ENCODE data around the gene DNM2.
A peak's percentile ranks its signal among the peaks of the same experiment; 100 is the strongest.

DNM2 gene

DNA sequence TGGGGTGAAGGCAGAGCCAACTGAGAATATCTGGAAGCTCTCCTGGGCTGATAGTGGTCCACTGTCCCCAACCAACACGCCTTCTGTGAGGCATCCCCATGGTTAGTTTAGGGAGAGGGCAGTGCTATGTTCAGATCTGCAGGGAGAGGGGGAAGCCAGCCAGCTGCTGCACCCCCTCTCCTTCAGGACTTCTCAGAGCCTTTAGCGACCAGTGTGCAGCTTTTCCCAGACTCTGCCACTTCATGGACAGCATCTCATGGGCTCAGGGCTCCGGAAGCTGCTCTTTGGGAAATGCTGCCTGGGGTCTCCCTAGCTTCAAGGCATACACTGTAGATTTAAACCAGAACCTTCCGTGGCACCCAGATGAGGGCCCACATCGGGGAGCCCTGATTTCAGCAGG lies 84.6 kb downstream of the DNM2 start:
- Histone ChIP-seq H3K27me3 (replicated peaks) (no peaks in the 10 kb centered on the region), H3K4me3 (ENCODE audit: low read depth, low read length) (no peak overlapping the region), H3K36me3 (replicated peaks) (peaks cover 58% of the 10 kb centered on the region), H3K27ac (no peak overlapping the region)
- TF ChIP-seq, protein P1, sequence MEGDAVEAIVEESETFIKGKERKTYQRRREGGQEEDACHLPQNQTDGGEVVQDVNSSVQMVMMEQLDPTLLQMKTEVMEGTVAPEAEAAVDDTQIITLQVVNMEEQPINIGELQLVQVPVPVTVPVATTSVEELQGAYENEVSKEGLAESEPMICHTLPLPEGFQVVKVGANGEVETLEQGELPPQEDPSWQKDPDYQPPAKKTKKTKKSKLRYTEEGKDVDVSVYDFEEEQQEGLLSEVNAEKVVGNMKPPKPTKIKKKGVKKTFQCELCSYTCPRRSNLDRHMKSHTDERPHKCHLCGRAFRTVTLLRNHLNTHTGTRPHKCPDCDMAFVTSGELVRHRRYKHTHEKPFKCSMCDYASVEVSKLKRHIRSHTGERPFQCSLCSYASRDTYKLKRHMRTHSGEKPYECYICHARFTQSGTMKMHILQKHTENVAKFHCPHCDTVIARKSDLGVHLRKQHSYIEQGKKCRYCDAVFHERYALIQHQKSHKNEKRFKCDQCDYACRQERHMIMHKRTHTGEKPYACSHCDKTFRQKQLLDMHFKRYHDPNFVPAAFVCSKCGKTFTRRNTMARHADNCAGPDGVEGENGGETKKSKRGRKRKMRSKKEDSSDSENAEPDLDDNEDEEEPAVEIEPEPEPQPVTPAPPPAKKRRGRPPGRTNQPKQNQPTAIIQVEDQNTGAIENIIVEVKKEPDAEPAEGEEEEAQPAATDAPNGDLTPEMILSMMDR (IDR thresholded peaks at IDR 0.05; ENCODE audit: low read depth, low read length, missing control alignments), result no peak
- in situ Hi-C loops (cut with HindIII; ENCODE audit: low pct_ligation_motif_present, low sequenced_read_pairs), result no loop called here
- no peak for DNase-seq

DNA sequence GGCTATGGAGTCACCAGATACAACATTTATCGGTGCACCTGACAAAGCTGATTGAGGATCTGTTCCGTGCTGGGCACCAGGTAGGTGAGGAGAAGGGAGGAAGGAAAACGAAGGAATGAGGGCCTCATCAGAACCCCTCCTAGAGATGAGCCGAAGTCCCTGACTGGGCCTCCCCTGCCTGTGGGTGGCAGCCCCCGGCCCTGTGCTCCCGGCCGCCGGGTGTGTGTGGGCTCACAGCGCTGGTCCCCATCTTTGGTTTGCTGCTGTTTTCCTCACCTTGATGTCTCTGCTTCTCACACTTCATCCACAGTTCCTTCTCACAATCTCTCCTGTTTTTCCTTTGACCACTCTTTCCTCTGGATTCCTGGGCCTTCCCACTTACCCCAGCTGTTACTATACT lies 85.4 kb downstream of the DNM2 start:
- TF ChIP-seq, protein P1 (IDR thresholded peaks at IDR 0.05; ENCODE audit: low read depth, low read length, missing control alignments), result no peak
- Histone ChIP-seq H3K27ac (no peak overlapping the region), H3K27me3 (replicated peaks) (no peaks in the 10 kb centered on the region), H3K4me3 (ENCODE audit: low read depth, low read length) (no peak overlapping the region), H3K36me3 (replicated peaks) (peaks cover 50% of the 10 kb centered on the region)
- no peak for DNase-seq
- in situ Hi-C loops (cut with HindIII; ENCODE audit: low pct_ligation_motif_present, low sequenced_read_pairs), result no loop called here

DNA sequence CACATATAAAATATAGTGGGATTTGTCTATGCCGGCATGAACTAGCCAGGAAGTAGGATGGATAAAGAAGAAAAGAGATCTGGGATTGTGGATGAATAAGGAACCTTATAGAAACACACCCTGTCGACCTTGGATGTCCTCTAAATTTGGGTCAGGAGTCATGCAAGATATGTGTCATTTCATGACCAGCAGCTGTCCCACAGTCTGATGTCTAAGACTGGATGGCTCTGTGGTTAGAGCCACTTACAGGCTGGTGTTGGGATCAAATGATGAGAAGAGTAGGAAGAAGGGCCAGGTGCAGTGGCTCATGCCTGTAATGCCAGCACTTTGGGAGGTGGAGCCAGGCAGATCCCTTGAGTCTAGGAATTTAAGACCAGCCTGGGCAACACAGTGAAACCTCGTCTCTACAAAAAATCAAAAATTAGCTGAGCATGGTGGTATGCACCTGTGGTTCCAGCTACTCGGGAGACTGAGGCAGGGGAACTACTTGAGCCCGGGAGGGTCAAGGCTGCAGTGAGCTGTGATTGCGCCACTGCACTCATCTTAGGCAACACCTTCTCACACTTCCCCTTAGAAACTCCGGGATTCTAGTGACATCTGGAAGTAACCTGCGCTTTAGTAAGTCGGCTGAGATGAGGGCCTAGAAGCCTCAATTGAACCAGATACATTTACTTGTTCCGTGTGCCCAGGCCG lies 87.3 kb downstream of the DNM2 start:
- peaks cover 58% of the 10 kb centered on the region for H3K36me3 ChIP-seq (replicated peaks)
- in situ Hi-C loops (cut with HindIII; ENCODE audit: low pct_ligation_motif_present, low sequenced_read_pairs), result no loop called here
- TF ChIP-seq, protein P1 (IDR thresholded peaks at IDR 0.05; ENCODE audit: low read depth, low read length, missing control alignments), result no peak
- H3K27me3 ChIP-seq (replicated peaks), result no peaks in the 10 kb centered on the region
- H3K4me3 ChIP-seq (ENCODE audit: low read depth, low read length), result no peak overlapping the region
- no peak overlapping the region for H3K27ac ChIP-seq
- DNase-seq, result no peak

DNA sequence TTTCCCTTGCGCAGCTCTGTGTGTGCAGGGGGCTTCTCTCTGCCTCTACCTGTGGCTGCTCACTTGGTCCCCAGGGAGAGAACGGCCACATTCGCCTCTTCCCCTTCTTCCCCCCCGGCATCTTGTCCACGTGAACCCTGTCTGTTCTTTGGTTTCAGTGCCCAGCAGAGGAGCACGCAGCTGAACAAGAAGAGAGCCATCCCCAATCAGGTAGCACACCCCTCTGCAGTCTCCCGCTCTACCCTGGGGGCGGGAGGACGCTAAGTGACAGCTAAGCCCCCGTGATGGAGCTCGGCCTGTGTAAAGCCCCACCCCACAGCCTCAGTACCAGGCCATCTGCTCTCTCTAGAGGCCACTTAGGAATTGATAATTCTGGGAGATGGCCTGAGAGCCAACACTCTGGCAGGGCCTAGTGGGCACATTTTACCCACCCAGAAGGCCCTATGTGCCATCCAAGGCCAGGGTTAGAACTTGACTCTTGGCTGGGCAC lies 87.9 kb downstream of the DNM2 start:
- no peak for DNase-seq
- TF ChIP-seq, protein P1 (IDR thresholded peaks at IDR 0.05; ENCODE audit: low read depth, low read length, missing control alignments), result no peak
- no peak overlapping the region for H3K4me3 ChIP-seq (ENCODE audit: low read depth, low read length)
- H3K27me3 ChIP-seq (replicated peaks), result no peaks in the 10 kb centered on the region
- no peak overlapping the region for H3K27ac ChIP-seq
- in situ Hi-C loops (cut with HindIII; ENCODE audit: low pct_ligation_motif_present, low sequenced_read_pairs), result no loop called here
- peaks cover 61% of the 10 kb centered on the region for H3K36me3 ChIP-seq (replicated peaks)

DNA sequence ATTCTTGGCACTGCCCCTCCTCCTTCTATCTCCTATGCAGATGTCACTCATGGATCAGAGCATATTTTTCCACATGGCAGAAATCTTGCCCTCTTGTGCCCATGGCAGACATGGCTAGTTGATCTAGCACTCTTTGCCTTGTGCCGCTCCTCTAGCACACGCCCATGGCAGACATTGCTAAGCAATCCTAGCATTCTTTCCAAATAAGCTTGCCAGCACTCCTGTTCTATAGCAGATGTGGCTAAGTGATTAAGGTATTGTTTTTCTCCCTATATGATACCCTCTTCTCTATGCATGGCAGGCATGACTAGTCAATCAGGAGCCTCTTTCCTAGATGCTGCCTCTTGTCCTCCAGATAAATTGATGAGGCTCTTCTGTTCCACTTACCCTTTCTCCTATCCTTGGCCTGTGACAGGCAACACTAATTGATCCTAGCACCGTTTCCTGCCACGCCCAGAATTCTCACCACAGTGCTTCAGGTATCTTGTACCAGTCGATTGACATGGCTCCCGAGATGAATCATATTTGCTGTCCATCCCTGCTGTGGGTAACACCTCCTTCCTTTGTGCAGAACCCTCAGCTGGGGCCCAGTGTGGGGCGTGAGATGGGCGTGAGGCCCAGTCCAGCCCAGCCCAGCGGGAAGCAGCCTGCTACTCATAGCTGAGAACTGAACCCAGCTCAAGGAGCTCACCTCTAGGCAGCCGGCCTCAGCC lies 91.2 kb downstream of the DNM2 start:
- DNase-seq, result peak; percentile 54
- no peaks in the 10 kb centered on the region for H3K27me3 ChIP-seq (replicated peaks)
- H3K27ac ChIP-seq, result no peak overlapping the region
- TF ChIP-seq, protein P1 (IDR thresholded peaks at IDR 0.05; ENCODE audit: low read depth, low read length, missing control alignments), result no peak
- H3K4me3 ChIP-seq (ENCODE audit: low read depth, low read length), result no peak overlapping the region
- peaks cover 59% of the 10 kb centered on the region for H3K36me3 ChIP-seq (replicated peaks)
- in situ Hi-C loops (cut with HindIII; ENCODE audit: low pct_ligation_motif_present, low sequenced_read_pairs), result no loop called here

Data from brain microvascular endothelial cell (primary cell).